Adrenal gland (tissue), 5 donors: ENCODE data around the gene ABHD11.

ENCODE experiments used
- POLR2A ChIP-seq, 2 donors: fragments of 450-650 bp; IDR thresholded peaks; one replicate each; pipeline ENCODE4 v1.6.1; 2017; ENCODE audit warnings: antibody characterized with exemption in 2 of 2, mild to moderate bottlenecking in 2 of 2, moderate library complexity in 1 of 2
- TF ChIP-seq, protein P1 (sequence below), 6 experiments: fragments of 450-650 bp in 4 of 6; fragments of 200-600 bp in 2 of 6; sonication (generic) in 1 of 6; IDR thresholded peaks; 1 replicate in 5 of 6; 2 replicates in 1 of 6; pipeline versions ENCODE4 v1.5.1 to v1.8.0; 2016 to 2021; ENCODE audit warnings: antibody characterized with exemption in 6 of 6, mild to moderate bottlenecking in 2 of 6, moderate library complexity in 1 of 6
- donor health status: DM: no; HTN: no; CAD: no.

DNA sequence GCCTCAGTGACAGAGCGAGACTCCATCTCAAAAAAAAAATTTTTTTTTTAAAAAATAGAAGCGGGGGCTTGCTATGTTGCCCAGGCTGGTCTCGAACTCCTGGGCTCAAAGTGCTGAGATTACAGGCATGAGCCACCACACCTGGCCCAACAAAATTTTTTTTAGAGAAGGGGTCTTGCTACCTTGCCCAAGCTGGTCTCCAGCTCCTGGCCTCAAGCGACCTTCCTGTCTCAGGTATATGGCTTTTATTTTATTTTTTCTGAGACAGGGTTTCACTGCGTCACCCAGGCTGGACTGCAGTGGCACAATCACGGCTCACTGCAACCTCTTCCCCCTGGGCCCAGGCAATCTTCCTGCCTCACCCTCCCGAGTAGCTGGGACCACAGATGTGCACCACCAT is 1.6 kb upstream of the ABHD11 start:
- no peak for TF ChIP-seq POLR2A (IDR thresholded peaks at IDR 0.05)
- TF ChIP-seq, protein P1, sequence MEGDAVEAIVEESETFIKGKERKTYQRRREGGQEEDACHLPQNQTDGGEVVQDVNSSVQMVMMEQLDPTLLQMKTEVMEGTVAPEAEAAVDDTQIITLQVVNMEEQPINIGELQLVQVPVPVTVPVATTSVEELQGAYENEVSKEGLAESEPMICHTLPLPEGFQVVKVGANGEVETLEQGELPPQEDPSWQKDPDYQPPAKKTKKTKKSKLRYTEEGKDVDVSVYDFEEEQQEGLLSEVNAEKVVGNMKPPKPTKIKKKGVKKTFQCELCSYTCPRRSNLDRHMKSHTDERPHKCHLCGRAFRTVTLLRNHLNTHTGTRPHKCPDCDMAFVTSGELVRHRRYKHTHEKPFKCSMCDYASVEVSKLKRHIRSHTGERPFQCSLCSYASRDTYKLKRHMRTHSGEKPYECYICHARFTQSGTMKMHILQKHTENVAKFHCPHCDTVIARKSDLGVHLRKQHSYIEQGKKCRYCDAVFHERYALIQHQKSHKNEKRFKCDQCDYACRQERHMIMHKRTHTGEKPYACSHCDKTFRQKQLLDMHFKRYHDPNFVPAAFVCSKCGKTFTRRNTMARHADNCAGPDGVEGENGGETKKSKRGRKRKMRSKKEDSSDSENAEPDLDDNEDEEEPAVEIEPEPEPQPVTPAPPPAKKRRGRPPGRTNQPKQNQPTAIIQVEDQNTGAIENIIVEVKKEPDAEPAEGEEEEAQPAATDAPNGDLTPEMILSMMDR (IDR thresholded peaks at IDR 0.05), result no peak
